ENCODE results near the gene PALMD.

The PALMD gene

GRCh38 chr1:99645699-99646531 lies at the start of gene PALMD:
PALMD (plus strand) TSS chr1:99646113; CDS start chr1:99646318, 205 bp downstream.
- no peak for DNase-seq (ENCODE audit: low spot score)

GRCh38 chr1:99598738-99599411 lies 47.0 kb upstream of the PALMD start:
- no peak for DNase-seq (ENCODE audit: low spot score)

GRCh38 chr1:99599678-99600175 lies 46.2 kb upstream of the PALMD start:
- no peak for DNase-seq (ENCODE audit: low spot score)

- no peak for DNase-seq (ENCODE audit: low spot score)
Observed at GRCh38 chr1:99600782-99601181, 45.1 kb upstream of the PALMD start.

GRCh38 chr1:99601208-99601607 lies 44.7 kb upstream of the PALMD start:
- no peak for DNase-seq (ENCODE audit: low spot score)

- DNase-seq (ENCODE audit: low spot score), result no peak
Observed at GRCh38 chr1:99601709-99602403, 44.1 kb upstream of the PALMD start.

- no peak for DNase-seq (ENCODE audit: low spot score)
Observed at GRCh38 chr1:99602404-99602969, 43.4 kb upstream of the PALMD start.

GRCh38 chr1:99603699-99604560 lies 42.0 kb upstream of the PALMD start:
- DNase-seq (ENCODE audit: low spot score), result no peak

GRCh38 chr1:99606306-99606705 lies 39.6 kb upstream of the PALMD start:
- no peak for DNase-seq (ENCODE audit: low spot score)

GRCh38 chr1:99607590-99607989 lies 38.3 kb upstream of the PALMD start:
- no peak for DNase-seq (ENCODE audit: low spot score)

GRCh38 chr1:99608058-99608457 lies 37.9 kb upstream of the PALMD start:
- no peak for DNase-seq (ENCODE audit: low spot score)

GRCh38 chr1:99613716-99614115 lies 32.2 kb upstream of the PALMD start:
- no peak for DNase-seq (ENCODE audit: low spot score)

GRCh38 chr1:99614728-99615127 lies 31.2 kb upstream of the PALMD start:
- no peak for DNase-seq (ENCODE audit: low spot score)

- no peak for DNase-seq (ENCODE audit: low spot score)
Observed at GRCh38 chr1:99619583-99619982, 26.3 kb upstream of the PALMD start.

GRCh38 chr1:99621340-99621901 lies 24.5 kb upstream of the PALMD start:
- no peak for DNase-seq (ENCODE audit: low spot score)

GRCh38 chr1:99622702-99623347 lies 23.1 kb upstream of the PALMD start:
- DNase-seq (ENCODE audit: low spot score), result no peak

GRCh38 chr1:99623554-99623953 lies 22.4 kb upstream of the PALMD start:
- no peak for DNase-seq (ENCODE audit: low spot score)

GRCh38 chr1:99627615-99628014 lies 18.3 kb upstream of the PALMD start:
- DNase-seq (ENCODE audit: low spot score), result no peak

GRCh38 chr1:99629164-99629563 lies 16.7 kb upstream of the PALMD start:
- DNase-seq (ENCODE audit: low spot score), result no peak

GRCh38 chr1:99634971-99635624 lies 10.8 kb upstream of the PALMD start:
- no peak for DNase-seq (ENCODE audit: low spot score)

Measured in NAMALWA (cell line).